Measurements from ENCODE around the gene EHD4. TPM values are rescaled to one million over a fixed set of nuclear protein-coding genes. Genes with fewer than 3 reads are reported as not detected.

EHD4 gene
- total RNA-seq, 1 experiment from 2014 or later = 35.3 TPM

- no peak for DNase-seq (ENCODE audit: low read depth)
Measured at GRCh38 chr15:41957021-41957897, 15.1 kb downstream of the EHD4 start.

DNA sequence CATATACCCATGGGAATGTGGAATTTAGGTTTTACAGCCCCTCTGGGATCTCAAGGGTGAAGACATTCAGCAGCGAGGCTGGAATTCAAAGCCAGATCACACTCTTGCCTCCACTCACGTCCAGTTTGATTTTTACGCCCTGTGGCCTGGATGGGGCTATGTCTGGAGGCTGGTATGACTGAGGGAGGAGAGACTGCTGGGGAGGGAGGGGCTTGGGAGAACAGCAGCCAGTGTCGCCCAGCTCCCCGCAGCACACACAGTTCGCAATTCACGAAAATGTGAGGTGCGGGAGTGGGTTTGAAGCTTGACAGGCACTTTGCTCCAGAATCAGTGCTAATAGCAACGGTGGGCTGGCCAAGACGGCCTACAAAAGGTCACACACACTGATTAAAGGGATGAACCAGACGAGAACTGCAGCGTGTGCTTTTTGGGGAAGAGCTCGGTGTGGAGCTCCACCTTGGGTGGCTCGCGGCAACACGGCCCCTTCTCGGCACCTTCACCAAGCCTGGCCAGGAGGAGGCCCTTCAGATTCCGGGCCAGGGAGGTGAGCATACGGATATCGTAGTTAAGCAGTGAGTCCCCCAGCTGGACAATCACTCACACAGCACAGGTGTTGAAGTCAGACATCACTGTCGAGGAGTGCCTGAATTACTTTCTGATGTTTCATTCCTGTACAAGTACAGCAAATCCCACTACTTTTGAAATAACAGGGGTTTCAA lies 16.4 kb downstream of the EHD4 start:
- DNase-seq (ENCODE audit: low read depth) = no peak

DNA sequence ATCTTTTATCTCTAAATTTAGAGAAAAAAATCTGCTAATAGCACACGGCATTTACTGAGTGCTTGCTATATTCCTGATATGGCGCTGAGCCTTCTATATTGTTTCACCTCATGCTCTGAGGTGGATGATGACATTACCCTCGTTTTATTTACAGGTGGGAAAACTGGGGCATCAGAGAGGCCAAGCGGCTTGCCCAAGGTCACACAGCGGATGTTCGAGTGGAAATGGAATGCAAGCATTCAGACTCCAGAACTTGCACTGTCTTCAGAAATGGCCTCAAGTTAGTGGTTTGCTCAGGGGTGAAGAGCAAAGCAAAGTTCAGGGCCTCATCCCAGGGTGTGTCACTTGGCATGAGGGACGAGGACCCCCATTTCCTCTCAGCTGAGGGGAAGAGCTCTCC lies 17.3 kb downstream of the EHD4 start:
- DNase-seq (ENCODE audit: low read depth) = no peak

DNA sequence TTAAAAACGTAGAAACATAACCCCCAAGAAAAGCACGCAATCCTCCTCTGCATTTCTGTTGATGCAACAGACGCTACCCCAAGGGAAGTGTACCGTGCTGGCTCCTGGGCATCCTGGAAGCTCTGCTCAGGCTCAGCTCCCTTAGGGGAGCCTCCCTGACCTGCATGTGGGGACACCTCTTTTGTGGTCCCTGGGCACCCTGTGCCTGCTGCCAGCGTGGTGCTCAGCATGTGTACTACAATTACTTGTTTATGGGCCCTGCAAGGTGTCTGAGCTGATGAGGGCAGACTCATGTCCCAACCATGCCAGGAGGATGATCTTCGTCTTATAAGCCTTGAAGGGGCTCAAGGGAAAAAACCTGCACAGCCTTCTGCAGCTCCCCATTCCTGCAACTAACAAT lies 18.3 kb downstream of the EHD4 start:
- DNase-seq (ENCODE audit: low read depth) = no peak

DNA sequence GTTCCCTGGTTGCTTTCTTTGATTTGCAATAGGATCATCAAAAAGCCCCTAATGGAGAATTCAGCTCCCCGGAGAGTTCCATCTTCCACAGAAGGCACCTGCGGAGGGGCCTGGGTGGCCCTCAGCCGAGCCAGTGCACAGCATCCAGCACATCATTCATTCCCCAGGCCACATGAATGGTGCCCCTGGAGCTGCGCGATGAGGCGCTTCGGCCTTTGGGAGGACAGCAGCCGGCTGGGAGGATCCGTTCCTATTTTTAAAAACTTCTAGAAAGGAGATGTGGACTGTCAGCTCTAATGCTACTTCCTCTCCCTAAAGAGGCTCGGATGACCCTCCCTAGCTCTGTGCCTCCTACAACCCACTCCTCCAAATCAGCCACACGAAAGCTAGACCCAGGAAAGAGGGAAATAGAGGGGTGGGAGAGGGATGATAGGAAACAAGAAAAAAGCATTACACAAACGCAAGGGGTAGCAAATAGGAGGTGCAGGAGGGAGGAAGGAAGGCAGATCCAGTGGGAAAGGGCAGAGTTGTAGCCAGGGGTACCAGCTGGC lies 20.3 kb downstream of the EHD4 start:
- no peak for DNase-seq (ENCODE audit: low read depth)

DNA sequence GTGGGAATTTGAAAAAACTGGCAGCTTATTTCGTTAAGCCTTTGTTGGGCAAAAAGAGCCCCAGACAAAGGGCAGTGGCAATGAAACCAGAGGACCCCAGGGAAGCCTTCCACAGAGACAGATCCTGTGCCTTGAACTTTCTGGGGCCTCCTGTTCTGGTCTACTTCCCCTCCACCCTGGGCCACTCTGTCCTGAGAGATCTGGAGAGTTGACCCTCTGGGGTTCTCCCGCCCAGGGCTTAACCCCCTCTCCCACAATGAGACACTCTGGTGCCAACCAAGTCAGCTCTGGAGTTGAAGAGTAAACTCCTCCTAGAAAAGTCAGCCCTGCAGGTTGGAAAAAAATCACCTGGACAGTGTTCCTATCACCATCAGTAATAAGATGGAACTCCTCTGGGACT lies 20.8 kb downstream of the EHD4 start:
- DNase-seq (ENCODE audit: low read depth) = no peak

- DNase-seq (ENCODE audit: low read depth) = no peak
Measured at GRCh38 chr15:41950489-41950888, 21.9 kb downstream of the EHD4 start.

DNA sequence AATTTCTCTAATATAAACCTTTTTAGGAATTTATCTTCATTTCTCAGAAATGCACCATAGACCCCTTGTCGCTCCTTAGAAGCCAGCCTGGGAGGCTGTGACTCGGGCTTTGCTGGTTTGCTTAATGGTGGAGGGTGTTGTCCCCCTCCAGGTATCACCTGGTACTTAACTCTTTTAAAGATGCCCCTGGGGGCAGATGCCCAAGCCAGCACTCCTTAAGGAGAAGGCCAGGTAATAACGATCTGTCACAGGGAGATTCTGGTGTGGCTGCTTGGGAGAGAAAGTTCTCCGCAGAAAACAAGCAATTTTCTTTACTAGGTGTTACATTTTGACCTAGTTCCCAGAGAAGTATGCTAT lies 22.3 kb downstream of the EHD4 start:
- DNase-seq (ENCODE audit: low read depth) = no peak

- no peak for DNase-seq (ENCODE audit: low read depth)
Measured at GRCh38 chr15:41949401-41950126, 22.8 kb downstream of the EHD4 start.

DNA sequence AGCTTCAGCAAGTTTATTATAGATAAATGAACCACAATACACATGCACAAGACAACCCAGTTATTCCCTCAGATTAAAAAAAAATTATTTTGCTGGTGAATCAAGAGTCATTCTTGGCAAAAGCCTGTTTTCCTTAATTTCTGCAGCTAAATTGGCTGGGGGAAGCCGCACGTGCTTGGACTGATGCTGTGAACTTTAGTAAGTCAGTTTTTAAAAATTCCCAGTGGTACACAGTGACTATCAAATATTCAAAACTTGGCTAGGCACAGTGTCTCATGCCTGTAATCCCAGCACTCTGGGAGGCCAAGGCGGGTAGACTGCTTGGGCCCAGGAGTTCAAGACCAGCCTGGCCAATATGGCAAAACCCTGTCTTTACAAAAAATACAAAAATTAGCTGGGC lies 23.9 kb downstream of the EHD4 start:
- no peak for DNase-seq (ENCODE audit: low read depth)

DNA sequence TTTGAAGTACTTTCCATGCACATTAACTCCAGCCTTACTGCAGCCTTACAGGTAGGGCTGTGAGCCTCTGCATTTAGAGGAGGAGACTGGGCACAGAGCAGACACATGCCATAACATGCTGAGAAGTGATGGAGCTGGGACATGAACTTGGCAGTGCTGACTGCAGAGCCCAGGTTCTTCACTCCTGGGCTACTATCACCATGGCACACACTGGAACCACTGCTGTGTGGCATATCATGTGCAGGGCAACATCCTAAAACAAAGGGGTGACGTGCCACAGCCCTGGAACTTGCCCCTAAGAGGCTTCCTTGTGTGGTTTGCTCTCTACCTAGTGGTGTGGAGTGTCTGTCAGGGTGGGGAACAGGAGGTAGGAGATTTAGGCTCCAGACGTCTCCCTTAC lies 25.4 kb downstream of the EHD4 start:
- no peak for DNase-seq (ENCODE audit: low read depth)

DNA sequence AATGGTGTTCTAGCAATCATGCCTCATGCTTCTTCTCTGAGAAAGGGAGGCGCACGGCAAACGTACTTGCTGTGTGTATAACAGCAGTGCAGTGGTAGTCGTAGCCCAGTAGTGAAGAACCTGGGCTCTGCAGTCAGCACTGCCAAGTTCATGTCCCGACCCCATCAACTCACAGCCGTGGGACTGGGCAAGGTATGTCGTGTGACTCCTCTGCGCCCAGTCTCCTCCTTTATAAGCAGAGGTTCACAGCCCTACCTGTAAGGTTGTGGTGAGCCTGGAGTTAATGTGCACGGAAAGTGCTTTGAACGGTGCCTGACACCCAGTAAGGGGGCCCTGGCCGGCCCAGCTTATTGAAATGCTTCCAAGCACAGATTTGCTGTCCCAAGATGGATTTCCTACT lies 26.6 kb downstream of the EHD4 start:
- no peak for DNase-seq (ENCODE audit: low read depth)

- DNase-seq (ENCODE audit: low read depth) = peak; percentile 51
Measured at GRCh38 chr15:41945221-41945620, 27.1 kb downstream of the EHD4 start.

DNA sequence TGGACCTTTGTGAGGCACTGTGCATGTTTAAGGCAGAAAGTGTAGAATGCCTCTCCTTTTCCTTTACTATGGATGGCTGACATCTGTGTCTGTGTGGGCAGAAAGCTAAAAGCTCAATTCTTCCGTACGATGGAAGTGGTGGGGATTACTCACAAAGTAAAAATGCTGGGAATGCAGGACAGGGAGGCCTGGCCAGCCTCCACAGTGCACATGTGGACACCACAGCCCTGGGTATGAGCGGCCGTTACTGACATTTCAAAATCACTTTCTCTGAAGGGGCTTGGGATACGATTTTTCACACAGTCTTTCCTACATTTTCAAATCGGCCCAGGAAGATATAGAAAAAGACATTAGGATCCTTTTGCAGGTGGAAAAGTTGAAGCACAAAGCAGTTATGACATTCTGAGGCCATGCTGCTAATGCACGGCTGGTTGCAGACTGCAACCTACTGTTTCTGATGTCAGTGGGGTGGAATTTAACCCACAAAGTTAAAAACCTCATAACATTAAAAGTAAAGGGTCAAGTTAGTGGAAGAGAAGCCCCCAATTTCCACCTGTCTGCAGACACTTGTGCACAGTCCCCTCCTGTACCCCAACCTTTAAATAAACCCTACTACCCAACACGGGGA lies 27.9 kb downstream of the EHD4 start:
- DNase-seq (ENCODE audit: low read depth) = peak; percentile 98

DNA sequence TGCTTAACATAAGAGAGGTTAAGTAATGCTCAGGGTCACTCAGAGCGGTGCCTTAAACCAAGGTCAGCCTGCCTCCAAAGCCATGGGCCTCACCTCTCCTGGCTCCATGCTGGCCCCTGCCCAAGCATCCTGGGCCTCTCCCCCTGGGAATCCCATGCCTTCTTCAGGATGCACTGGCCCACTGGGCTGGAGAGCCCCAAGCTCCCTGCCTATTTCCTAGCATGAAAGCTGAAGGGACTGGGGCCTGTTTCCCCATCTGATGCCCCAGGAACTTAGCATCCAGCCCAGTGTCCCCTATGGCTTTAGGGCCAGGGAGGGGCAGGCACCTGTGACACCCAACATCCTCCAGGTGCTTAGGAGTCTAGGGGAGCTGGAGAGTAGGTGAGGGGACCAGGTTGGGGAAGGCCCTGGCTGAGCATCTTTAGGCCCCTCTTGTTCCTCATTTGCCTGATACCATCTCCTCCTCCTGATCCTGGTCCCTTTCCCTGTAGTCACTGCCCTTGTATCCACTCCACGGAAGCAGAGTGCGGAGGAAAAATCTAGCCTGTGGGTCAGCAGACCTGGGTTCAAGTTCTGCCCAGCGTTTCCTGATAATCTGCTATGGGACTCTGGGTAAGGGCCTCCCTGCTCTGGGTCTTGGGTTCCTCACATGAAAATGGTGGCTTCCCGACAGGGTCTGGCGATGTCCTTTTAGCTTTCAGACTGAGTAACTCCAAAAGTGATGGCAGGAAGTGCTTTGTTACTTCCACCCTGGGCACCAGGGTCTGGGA lies 28.6 kb downstream of the EHD4 start:
- no peak for DNase-seq (ENCODE audit: low read depth)

DNA sequence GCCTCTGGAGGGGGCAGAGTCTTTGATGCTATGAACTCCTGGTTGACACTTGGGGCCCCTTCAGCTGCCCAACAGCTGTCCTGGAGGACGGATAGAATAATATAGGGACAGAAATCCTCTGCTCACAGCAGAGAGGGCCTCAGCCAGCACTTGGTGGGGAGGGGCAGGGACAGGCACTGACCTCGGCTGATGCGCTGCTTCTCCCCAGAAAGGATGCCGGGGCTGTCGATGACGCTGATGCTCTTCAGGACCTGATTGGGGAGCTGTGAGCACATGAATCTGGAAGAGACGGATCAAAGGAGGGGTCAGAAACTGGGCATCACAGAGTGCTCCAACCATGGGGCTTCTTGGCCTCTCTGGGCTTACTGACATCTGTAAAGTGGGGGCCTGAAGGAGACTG lies 29.5 kb downstream of the EHD4 start:
- DNase-seq (ENCODE audit: low read depth) = no peak

- DNase-seq (ENCODE audit: low read depth) = peak; percentile 65
Measured at GRCh38 chr15:41941644-41942415, 30.5 kb downstream of the EHD4 start.

DNA sequence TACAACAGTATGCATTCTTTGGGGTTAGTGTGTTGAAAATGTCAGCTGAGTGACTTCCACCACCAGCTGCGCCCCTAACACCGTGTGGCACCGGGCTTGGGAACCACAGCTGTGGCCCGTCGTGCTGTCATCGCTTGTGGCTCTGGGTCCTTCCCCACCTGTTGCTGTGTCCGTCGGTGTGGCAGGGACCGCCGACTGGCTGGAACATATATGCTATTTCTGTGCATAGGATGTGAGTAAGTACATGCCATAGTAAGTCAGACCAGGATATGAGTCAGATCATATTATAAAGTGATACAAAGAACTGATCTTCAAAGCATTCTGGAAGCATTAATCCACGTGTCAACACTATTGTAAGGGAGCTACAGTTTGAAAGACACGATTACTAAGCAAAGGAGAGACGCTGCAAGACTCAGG lies 31.9 kb downstream of the EHD4 start:
- peak; percentile 89 for DNase-seq (ENCODE audit: low read depth)

GRCh38 chr15:41939986-41940385 lies 32.4 kb downstream of the EHD4 start:
- no peak for DNase-seq (ENCODE audit: low read depth)

DNA sequence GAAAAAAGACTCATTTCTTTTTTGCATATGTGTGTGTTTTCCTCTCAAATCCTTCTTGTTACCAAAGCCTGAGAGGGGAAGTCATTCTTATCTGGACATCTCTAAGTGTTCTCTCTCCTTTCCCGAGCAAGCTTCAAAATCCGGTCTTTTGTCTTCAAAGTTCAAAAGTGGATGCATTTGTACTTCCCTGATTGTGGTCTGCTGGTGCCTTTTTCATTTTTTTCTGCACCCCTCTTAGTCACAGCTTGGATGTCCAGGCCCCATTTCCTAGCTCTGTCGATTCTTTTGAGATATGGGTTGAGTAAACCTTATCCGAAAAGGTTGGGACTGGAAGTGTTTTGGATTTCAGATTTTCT lies 34.8 kb downstream of the EHD4 start:
- DNase-seq (ENCODE audit: low read depth) = no peak

Measured in RPMI7951 (cell line).